RCC 7860 (cell line): ENCODE data around the gene TBX10.
A peak's percentile ranks its signal among the peaks of the same experiment; 100 is the strongest.
"Not testable (repeated sequence)": the region's sequence is repeated elsewhere in the genome, so short reads cannot be mapped to it uniquely, and the experiment has no call there.

Experiments
- DNase-seq: peaks from one replicate; pipeline ENCODE4 v3.0.0-alpha.2; 2015; ENCODE audit warnings: low spot score
- FAIRE-seq: peaks from 2 replicates; lab custom pipeline; 2012; peaks lifted over from hg19 to GRCh38; lab: Jason Lieb, UNC

The TBX10 gene

GRCh38 chr11:67604815-67605214 lies 34.7 kb downstream of the TBX10 start:
- DNase-seq (no peak), FAIRE-seq (no peak)

GRCh38 chr11:67604119-67604518 lies 35.4 kb downstream of the TBX10 start:
- not testable (repeated sequence) for FAIRE-seq, DNase-seq

- DNase-seq (no peak), FAIRE-seq (no peak)
These were observed 38.5 kb downstream of the TBX10 start for GRCh38 chr11:67601098-67601497.

GRCh38 chr11:67600324-67601029 lies 39.1 kb downstream of the TBX10 start:
- FAIRE-seq (no peak), DNase-seq (no peak)

GRCh38 chr11:67599149-67599548 lies 40.4 kb downstream of the TBX10 start:
- no peak for FAIRE-seq
- DNase-seq: no peak

- DNase-seq, FAIRE-seq: not testable (repeated sequence)
These were observed 41.6 kb downstream of the TBX10 start for GRCh38 chr11:67597963-67598362.

- FAIRE-seq, DNase-seq: not testable (repeated sequence)
These were observed 42.1 kb downstream of the TBX10 start for GRCh38 chr11:67597458-67597857.

GRCh38 chr11:67596753-67597300 lies 42.7 kb downstream of the TBX10 start:
- DNase-seq: no peak
- no peak for FAIRE-seq

- DNase-seq (no peak), FAIRE-seq (no peak)
These were observed 45.1 kb downstream of the TBX10 start for GRCh38 chr11:67594480-67594879.

GRCh38 chr11:67593565-67593905 lies 46.0 kb downstream of the TBX10 start:
- DNase-seq (no peak), FAIRE-seq (no peak)

GRCh38 chr11:67592880-67593564 lies 46.5 kb downstream of the TBX10 start:
- FAIRE-seq (no peak), DNase-seq (no peak)

GRCh38 chr11:67588899-67589415 lies 50.6 kb downstream of the TBX10 start:
- DNase-seq, FAIRE-seq: not testable (repeated sequence)

GRCh38 chr11:67588136-67588503 lies 51.4 kb downstream of the TBX10 start:
- no peak for DNase-seq
- no peak for FAIRE-seq

- FAIRE-seq: no peak
- DNase-seq: no peak
These were observed 52.9 kb downstream of the TBX10 start for GRCh38 chr11:67586568-67587250.

GRCh38 chr11:67585911-67586310 lies 53.7 kb downstream of the TBX10 start:
- FAIRE-seq (no peak), DNase-seq (no peak)

- DNase-seq (no peak), FAIRE-seq (no peak)
These were observed 54.4 kb downstream of the TBX10 start for GRCh38 chr11:67584881-67585873.

- DNase-seq (no peak), FAIRE-seq (no peak)
These were observed 55.2 kb downstream of the TBX10 start for GRCh38 chr11:67584205-67584880.

- DNase-seq (peak; percentile 87), FAIRE-seq (no peak)
These were observed 56.0 kb downstream of the TBX10 start, which contains the start of gene GSTP1 for GRCh38 chr11:67583247-67584204. Gene GSTP1, plus strand, starts transcription at chr11:67583812. Its CDS starts 32 bp downstream, at chr11:67583844.
